Keratinocyte (primary cell): Measurements from ENCODE around the gene GSC2. TPM values are rescaled to one million over a fixed set of nuclear protein-coding genes. Genes with fewer than 3 reads are reported as not detected.
A peak's percentile ranks its signal among the peaks of the same experiment; 100 is the strongest.

ENCODE experiments used
- DNase-seq: peaks from one replicate; pipeline ENCODE4 v3.0.0-alpha.2; 2011; ENCODE audit warnings: low read depth, missing footprints, low spot score
- FAIRE-seq: peaks from 2 replicates; lab custom pipeline; 2011; peaks lifted over from hg19 to GRCh38; lab: Jason Lieb, UNC
- H2AFZ ChIP-seq: 2 replicates; pipeline ENCODE4 v1.6.0; 2012; ENCODE audit warnings: low read length, control low read depth, inconsistent platforms; ENCODE audit not compliant: control insufficient read depth
- H3K27ac ChIP-seq: 2 replicates; pipeline ENCODE4 v1.5.1; 2011; ENCODE audit warnings: low read length; ENCODE audit not compliant: control insufficient read depth, insufficient read depth
- H3K27me3 ChIP-seq: 3 replicates; pipeline ENCODE4 v1.6.0; 2011; ENCODE audit warnings: low read length; ENCODE audit not compliant: control insufficient read depth, insufficient read depth; ENCODE audit errors: extremely low read depth
- H3K36me3 ChIP-seq, 2 experiments: 2 replicates in 1 of 2; 3 replicates in 1 of 2; pipeline ENCODE4 v1.5.1; 2011; ENCODE audit warnings: low read length in 2 of 2, mild to moderate bottlenecking in 1 of 2; ENCODE audit not compliant: control insufficient read depth in 2 of 2, insufficient read depth in 2 of 2; ENCODE audit errors: extremely low read depth in 1 of 2
- H3K4me1 ChIP-seq: 3 replicates; pipeline ENCODE4 v1.5.1; 2011; ENCODE audit warnings: low read length; ENCODE audit not compliant: control insufficient read depth, insufficient read depth; ENCODE audit errors: extremely low read depth
- H3K4me2 ChIP-seq: 3 replicates; pipeline ENCODE4 v1.6.0; 2011; ENCODE audit warnings: low read depth, low read length; ENCODE audit not compliant: control insufficient read depth, insufficient read depth; ENCODE audit errors: extremely low read depth
- H3K4me3 ChIP-seq, 3 experiments: fragments of 200-600 bp in 1 of 3; sonication (generic) in 1 of 3; 2 replicates in 2 of 3; 3 replicates in 1 of 3; pipeline ENCODE4 v1.5.1; 2011 to 2016; ENCODE audit warnings: low read length in 3 of 3, mild to moderate bottlenecking in 3 of 3, control low read depth in 2 of 3, inconsistent platforms in 1 of 3, low read depth in 1 of 3, mixed read lengths in 1 of 3, mixed run types in 1 of 3, moderate library complexity in 1 of 3; ENCODE audit not compliant: control insufficient read depth in 2 of 3, insufficient read depth in 2 of 3; ENCODE audit errors: extremely low read depth in 1 of 3
- H3K79me2 ChIP-seq: 2 replicates; pipeline ENCODE4 v1.6.0; 2012; ENCODE audit warnings: low read length; ENCODE audit not compliant: control insufficient read depth, insufficient read depth
- H3K9ac ChIP-seq: 3 replicates; pipeline ENCODE4 v1.6.0; 2011; ENCODE audit warnings: low read length; ENCODE audit not compliant: control insufficient read depth, insufficient read depth; ENCODE audit errors: extremely low read depth
- H3K9me1 ChIP-seq: 3 replicates; pipeline ENCODE4 v1.6.0; 2011; ENCODE audit warnings: low read length; ENCODE audit not compliant: control insufficient read depth, insufficient read depth; ENCODE audit errors: extremely low read depth
- H3K9me3 ChIP-seq: 2 replicates; pipeline ENCODE4 v1.5.1; 2012; ENCODE audit warnings: low read depth, low read length; ENCODE audit not compliant: control insufficient read depth
- H4K20me1 ChIP-seq: 3 replicates; pipeline ENCODE4 v1.6.0; 2011; ENCODE audit warnings: low read length; ENCODE audit not compliant: control insufficient read depth, insufficient read depth; ENCODE audit errors: extremely low read depth
- CTCF ChIP-seq, 3 experiments: IDR thresholded peaks in 1 of 3; conservative IDR thresholded peaks in 1 of 3; optimal IDR thresholded peaks in 1 of 3; 2 replicates in 2 of 3; 3 replicates in 1 of 3; pipeline versions ENCODE3 to v1.5.1; 2011; ENCODE audit warnings: low read length in 3 of 3, mild to moderate bottlenecking in 3 of 3, moderate library complexity in 2 of 3, control low read depth in 1 of 3, inconsistent platforms in 1 of 3; ENCODE audit not compliant: insufficient read depth in 2 of 3; ENCODE audit errors: extremely low read depth in 1 of 3
- EZH2 ChIP-seq: IDR thresholded peaks from one replicate; pipeline ENCODE4 v1.6.1; 2012; ENCODE audit warnings: inconsistent platforms, mild to moderate bottlenecking, low read length, moderate library complexity
- dilution Hi-C: fragments of 300-500 bp; cut with MboI; formaldehyde crosslinking; loops from one replicate; pipeline ENCODE4 v1.7.0; 2020; ENCODE audit warnings: low sequenced_read_pairs; ENCODE audit not compliant: extremely low pct_ligation_motif_present
- polyA plus RNA-seq, 5 experiments: library from polyadenylated mRNA; depleted of rRNA in 3 of 5; stranded (reverse) in 3 of 5; stranded (forward) in 1 of 5; unstranded in 1 of 5; fragments of >200 nt; gene quantifications; 1 replicate in 1 of 5; 2 replicates in 3 of 5; 3 replicates in 1 of 5; pipeline versions ENCODE4 v1.2.1 to v1.2.3, GENCODE V29; 2011 to 2012; ENCODE audit warnings: missing spikeins in 2 of 5, low read depth in 1 of 5, low replicate concordance in 1 of 5

GSC2 gene
- polyA plus RNA-seq, 1 donor (not counting 4 experiments of a cell fraction or from before 2014, with no cell fraction given) = not detected

GRCh38 chr22:19179497-19180048, 29.5 kb upstream of the GSC2 start:
- peak overlapping the region; percentile 26 for H3K27ac ChIP-seq
- H3K9me1 ChIP-seq = no peaks in the 10 kb centered on the region
- H3K9me3 ChIP-seq = no peaks in the 10 kb centered on the region
- H4K20me1 ChIP-seq = peaks cover 5% of the 10 kb centered on the region
- peak; percentile 67 for FAIRE-seq
- dilution Hi-C loops = no loop called here
- peaks cover 14% of the 10 kb centered on the region for H3K79me2 ChIP-seq
- no peaks in the 10 kb centered on the region for H3K27me3 ChIP-seq
- H3K4me2 ChIP-seq = peak overlapping the region; percentile 90
- peak; percentile 32 for DNase-seq
- peak overlapping the region; percentile 60 for H3K9ac ChIP-seq
- TF ChIP-seq EZH2 (no peak), CTCF (optimal IDR thresholded peaks at IDR 0.05 in 1 of 3, IDR thresholded peaks at IDR 0.05 in 1 of 3, conservative IDR thresholded peaks at IDR 0.05 in 1 of 3; ENCODE audit: extremely low read depth in 1 of 3, insufficient read depth in 2 of 3, low read length in 3 of 3) (peak; percentile 67 to 76 (median 70))
- peak overlapping the region; percentile 60 for H2AFZ ChIP-seq
- peaks cover 5 to 12% of the 10 kb centered on the region in 2 experiments for H3K36me3 ChIP-seq
- peak overlapping the region in 2 of 3 experiments; percentile 56 to 74 for H3K4me3 ChIP-seq
- peaks cover 25% of the 10 kb centered on the region for H3K4me1 ChIP-seq

GRCh38 chr22:19178657-19179496, 28.8 kb upstream of the GSC2 start, which contains the start of gene SLC25A1:
Gene SLC25A1 (minus strand): TSS chr22:19178736. CDS start chr22:19178673, 63 bp downstream.
- H2AFZ ChIP-seq = peak within 1 kb of the TSS; percentile 60
- FAIRE-seq = no peak
- dilution Hi-C loops = no loop called here
- peaks cover 32% of the 10 kb centered on the region for H3K4me1 ChIP-seq
- peaks cover 5 to 12% of the 10 kb centered on the region in 2 experiments for H3K36me3 ChIP-seq
- peak within 1 kb of the TSS; percentile 58 for H3K27ac ChIP-seq
- H3K9me3 ChIP-seq = no peaks in the 10 kb centered on the region
- H3K79me2 ChIP-seq = peaks cover 17% of the 10 kb centered on the region
- DNase-seq = peak; percentile 30
- H3K9ac ChIP-seq = peak within 1 kb of the TSS; percentile 75
- H3K9me1 ChIP-seq = peaks cover under 1% of the 10 kb centered on the region
- H3K4me3 ChIP-seq = peak within 1 kb of the TSS; percentile 66 to 74 (median 72)
- no peak for TF ChIP-seq EZH2
- no peak for TF ChIP-seq CTCF (optimal IDR thresholded peaks at IDR 0.05 in 1 of 3, IDR thresholded peaks at IDR 0.05 in 1 of 3, conservative IDR thresholded peaks at IDR 0.05 in 1 of 3; ENCODE audit: extremely low read depth in 1 of 3, insufficient read depth in 2 of 3, low read length in 3 of 3)
- H3K27me3 ChIP-seq = no peaks in the 10 kb centered on the region
- peak within 1 kb of the TSS; percentile 90 for H3K4me2 ChIP-seq
- peaks cover 5% of the 10 kb centered on the region for H4K20me1 ChIP-seq
